ENCODE results near the gene GRPEL1.

GRPEL1 gene

GRCh38 chr4:7021355-7021754, 46.5 kb downstream of the GRPEL1 start:
- no peak for FAIRE-seq

GRCh38 chr4:7020856-7021255, 47.0 kb downstream of the GRPEL1 start:
- no peak for FAIRE-seq

GRCh38 chr4:7020290-7020689, 47.6 kb downstream of the GRPEL1 start:
- FAIRE-seq = no peak

- FAIRE-seq = no peak
These were observed 48.5 kb downstream of the GRPEL1 start for GRCh38 chr4:7019367-7019766.

GRCh38 chr4:7018281-7018680, 49.6 kb downstream of the GRPEL1 start:
- FAIRE-seq = no peak

- no peak for FAIRE-seq
These were observed 50.3 kb downstream of the GRPEL1 start for GRCh38 chr4:7017446-7018048.

GRCh38 chr4:7016512-7016911, 51.4 kb downstream of the GRPEL1 start:
- no peak for FAIRE-seq

GRCh38 chr4:7016086-7016485, 51.8 kb downstream of the GRPEL1 start:
- FAIRE-seq = no peak

- no peak for FAIRE-seq
These were observed 52.4 kb downstream of the GRPEL1 start for GRCh38 chr4:7015383-7016035.

GRCh38 chr4:7014815-7015214, 53.0 kb downstream of the GRPEL1 start:
- no peak for FAIRE-seq

- FAIRE-seq = no peak
These were observed 54.7 kb downstream of the GRPEL1 start for GRCh38 chr4:7013175-7013574.

GRCh38 chr4:7009564-7009963, 58.3 kb downstream of the GRPEL1 start:
- no peak for FAIRE-seq
